ENCODE measurements around the gene IFNG.

The IFNG gene

DNA sequence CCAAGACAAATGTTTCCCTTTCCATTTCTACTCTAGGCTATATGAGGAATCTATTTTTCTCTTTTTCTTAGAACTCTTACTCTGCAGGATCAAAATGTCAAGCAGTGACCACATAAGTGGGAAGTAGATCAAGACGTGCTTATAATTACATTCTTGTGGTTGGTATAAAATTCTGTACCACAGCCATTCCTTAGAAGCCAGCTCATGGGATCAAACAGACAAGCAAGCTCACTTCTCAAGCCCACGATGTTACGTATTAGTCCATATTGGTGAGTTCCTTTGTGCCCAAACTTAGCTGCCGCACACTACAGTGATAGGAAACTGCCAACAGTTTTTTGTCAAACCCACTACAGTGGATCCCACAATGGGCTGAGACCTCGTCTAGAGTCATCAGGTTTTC lies 53.4 kb downstream of the IFNG start:
- peak; percentile 20 for DNase-seq (ENCODE audit: low read depth)
- TF ChIP-seq, protein P1, sequence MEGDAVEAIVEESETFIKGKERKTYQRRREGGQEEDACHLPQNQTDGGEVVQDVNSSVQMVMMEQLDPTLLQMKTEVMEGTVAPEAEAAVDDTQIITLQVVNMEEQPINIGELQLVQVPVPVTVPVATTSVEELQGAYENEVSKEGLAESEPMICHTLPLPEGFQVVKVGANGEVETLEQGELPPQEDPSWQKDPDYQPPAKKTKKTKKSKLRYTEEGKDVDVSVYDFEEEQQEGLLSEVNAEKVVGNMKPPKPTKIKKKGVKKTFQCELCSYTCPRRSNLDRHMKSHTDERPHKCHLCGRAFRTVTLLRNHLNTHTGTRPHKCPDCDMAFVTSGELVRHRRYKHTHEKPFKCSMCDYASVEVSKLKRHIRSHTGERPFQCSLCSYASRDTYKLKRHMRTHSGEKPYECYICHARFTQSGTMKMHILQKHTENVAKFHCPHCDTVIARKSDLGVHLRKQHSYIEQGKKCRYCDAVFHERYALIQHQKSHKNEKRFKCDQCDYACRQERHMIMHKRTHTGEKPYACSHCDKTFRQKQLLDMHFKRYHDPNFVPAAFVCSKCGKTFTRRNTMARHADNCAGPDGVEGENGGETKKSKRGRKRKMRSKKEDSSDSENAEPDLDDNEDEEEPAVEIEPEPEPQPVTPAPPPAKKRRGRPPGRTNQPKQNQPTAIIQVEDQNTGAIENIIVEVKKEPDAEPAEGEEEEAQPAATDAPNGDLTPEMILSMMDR (IDR thresholded peaks at IDR 0.05; ENCODE audit: control insufficient read depth, insufficient read depth, low read depth, low read length, missing control alignments), result no peak
- H3K4me3 ChIP-seq (ENCODE audit: control insufficient read depth, low read depth, low read length), result no peak overlapping the region

Data from AG09309 (cell line).